WERI-Rb-1 (cell line): ENCODE measurements around the gene DBNL.

Experiments
- DNase-seq: peaks from one replicate; pipeline ENCODE4 v3.0.0-alpha.2; 2020
- H3K27ac ChIP-seq: fragments of 250-450 bp; sonication (Bioruptor Pico); 2 replicates; pipeline ENCODE4 v1.5.1; 2020; ENCODE audit warnings: mild to moderate bottlenecking, moderate library complexity
- H3K27me3 ChIP-seq: fragments of 250-450 bp; sonication (Bioruptor Pico); 2 replicates; pipeline ENCODE4 v1.5.1; 2021; ENCODE audit warnings: mild to moderate bottlenecking, low read depth, moderate library complexity; ENCODE audit not compliant: insufficient read depth, severe bottlenecking
- H3K36me3 ChIP-seq: fragments of 250-450 bp; sonication (Bioruptor Pico); 2 replicates; pipeline ENCODE4 v1.5.1; 2020; ENCODE audit warnings: mild to moderate bottlenecking, moderate library complexity
- H3K4me3 ChIP-seq: 2 replicates; pipeline ENCODE4 v1.5.1; 2011; ENCODE audit warnings: low read depth, mild to moderate bottlenecking, control low read depth, low read length
- H3K9me3 ChIP-seq: fragments of 250-450 bp; sonication (Bioruptor Pico); 2 replicates; pipeline ENCODE4 v1.5.1; 2021; ENCODE audit warnings: mild to moderate bottlenecking, moderate library complexity; ENCODE audit not compliant: severe bottlenecking
- TF ChIP-seq, protein P1 (sequence below): IDR thresholded peaks from 2 replicates; pipeline ENCODE4 v1.5.1; 2011; ENCODE audit warnings: low read depth, mild to moderate bottlenecking, control low read depth, inconsistent platforms, low read length

The DBNL gene

DNA sequence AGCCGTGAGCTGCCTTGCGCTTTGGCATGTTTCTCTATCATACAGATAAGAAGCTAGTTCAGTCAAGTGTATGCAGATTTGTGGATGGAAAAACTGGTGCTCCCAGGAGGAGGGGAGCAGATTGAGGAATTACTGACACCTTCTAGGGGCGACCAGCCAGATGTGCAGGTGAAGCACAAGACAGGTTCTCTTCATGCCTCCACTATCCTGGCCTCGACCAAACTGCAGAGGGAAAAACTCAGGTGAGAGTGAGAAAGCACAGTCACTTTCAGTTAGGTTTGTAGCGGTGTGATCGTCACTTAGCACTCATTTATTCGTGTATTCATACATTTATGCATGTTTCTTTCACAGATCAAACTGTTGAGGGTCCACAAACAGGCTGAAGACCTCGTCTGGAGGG is 600 bp upstream of the DBNL start:
- TF ChIP-seq, protein P1, sequence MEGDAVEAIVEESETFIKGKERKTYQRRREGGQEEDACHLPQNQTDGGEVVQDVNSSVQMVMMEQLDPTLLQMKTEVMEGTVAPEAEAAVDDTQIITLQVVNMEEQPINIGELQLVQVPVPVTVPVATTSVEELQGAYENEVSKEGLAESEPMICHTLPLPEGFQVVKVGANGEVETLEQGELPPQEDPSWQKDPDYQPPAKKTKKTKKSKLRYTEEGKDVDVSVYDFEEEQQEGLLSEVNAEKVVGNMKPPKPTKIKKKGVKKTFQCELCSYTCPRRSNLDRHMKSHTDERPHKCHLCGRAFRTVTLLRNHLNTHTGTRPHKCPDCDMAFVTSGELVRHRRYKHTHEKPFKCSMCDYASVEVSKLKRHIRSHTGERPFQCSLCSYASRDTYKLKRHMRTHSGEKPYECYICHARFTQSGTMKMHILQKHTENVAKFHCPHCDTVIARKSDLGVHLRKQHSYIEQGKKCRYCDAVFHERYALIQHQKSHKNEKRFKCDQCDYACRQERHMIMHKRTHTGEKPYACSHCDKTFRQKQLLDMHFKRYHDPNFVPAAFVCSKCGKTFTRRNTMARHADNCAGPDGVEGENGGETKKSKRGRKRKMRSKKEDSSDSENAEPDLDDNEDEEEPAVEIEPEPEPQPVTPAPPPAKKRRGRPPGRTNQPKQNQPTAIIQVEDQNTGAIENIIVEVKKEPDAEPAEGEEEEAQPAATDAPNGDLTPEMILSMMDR: no peak
- no peak for DNase-seq
- peaks cover 24% of the 10 kb centered on the region for H3K36me3 ChIP-seq
- peak overlapping the region; percentile 95 for H3K4me3 ChIP-seq
- peak overlapping the region; percentile 87 for H3K27ac ChIP-seq
- no peaks in the 10 kb centered on the region for H3K27me3 ChIP-seq
- no peaks in the 10 kb centered on the region for H3K9me3 ChIP-seq

DNA sequence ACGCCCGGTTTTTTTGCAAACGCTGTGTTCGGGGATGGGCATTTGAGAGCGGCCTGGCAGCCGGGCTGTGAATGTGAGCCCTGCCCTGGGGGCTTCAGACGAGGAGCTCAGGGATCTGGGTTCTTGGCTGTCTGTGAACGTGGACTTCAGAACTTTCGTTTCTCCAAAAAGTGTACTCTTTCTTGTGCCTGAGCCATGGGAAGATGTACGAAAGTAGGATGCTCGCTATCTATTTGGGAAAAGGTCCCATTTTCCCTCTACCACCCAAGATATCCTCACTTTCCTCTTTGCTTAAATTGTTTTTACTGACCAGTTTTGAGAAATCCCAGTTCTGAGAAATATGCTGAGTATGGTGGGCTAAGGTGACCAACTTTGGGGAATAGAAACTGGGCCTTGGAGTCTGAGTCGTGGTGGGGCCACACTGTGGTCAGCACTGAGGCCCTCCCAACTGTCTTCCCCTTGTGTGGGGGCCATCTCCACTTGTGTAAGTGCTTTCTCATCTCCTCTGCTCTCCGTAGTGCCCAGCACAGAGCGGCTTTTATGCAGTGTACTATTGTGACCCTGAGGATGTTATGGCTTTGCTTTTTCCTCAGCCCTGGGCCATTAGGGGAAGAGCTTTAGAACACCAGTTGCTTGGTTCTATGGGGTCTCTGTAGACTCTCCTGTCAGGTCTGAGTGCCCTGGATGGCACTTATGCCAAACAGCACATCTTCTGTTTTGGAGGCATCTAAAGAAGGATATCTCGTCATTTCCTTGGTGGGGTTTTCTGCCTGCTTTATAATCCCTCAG is 918 bp downstream of the DBNL start:
- Histone ChIP-seq H3K27me3 (no peaks in the 10 kb centered on the region), H3K9me3 (no peaks in the 10 kb centered on the region), H3K36me3 (peaks cover 34% of the 10 kb centered on the region), H3K4me3 (peak overlapping the region; percentile 95), H3K27ac (peak overlapping the region; percentile 87)
- TF ChIP-seq, protein P1: no peak
- no peak for DNase-seq

DNA sequence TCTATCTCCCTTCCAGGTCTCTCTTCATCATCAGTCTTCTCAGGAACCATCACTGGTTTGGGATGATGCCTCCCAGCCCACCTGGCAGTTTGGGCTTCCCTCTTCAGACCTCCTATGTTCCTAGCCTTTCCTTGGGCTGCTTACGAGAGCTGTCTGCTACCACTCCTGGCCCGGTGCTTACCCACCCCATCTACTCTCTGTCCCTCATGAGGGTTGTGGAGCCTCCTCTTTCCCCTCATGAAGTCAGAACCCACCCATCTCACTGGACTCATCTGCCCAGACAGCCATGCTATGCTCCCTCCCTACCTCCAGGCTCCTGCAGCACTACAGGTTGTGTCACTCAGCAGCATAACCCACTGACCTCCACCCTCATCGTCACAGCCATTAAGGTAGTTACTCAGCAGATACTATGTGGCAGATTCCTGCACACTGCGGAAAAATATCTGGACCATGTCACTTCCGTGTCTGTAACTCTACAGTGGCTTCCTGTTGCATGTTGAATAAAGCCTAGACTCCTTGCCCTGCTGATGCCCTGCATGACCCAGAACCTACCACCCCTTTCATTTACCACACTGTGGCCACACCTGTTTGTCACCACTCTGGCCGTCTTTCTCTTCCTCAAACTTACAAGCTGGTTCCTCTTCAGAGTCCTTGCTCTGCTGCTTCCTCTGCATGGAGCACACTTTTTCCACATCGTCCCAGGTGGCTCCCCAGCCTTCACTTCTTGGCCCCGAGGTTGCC is 2.0 kb downstream of the DBNL start:
- Histone ChIP-seq H3K27me3 (no peaks in the 10 kb centered on the region), H3K4me3 (no peak overlapping the region), H3K27ac (no peak overlapping the region), H3K36me3 (peaks cover 45% of the 10 kb centered on the region), H3K9me3 (no peaks in the 10 kb centered on the region)
- TF ChIP-seq, protein P1: no peak
- no peak for DNase-seq

DNA sequence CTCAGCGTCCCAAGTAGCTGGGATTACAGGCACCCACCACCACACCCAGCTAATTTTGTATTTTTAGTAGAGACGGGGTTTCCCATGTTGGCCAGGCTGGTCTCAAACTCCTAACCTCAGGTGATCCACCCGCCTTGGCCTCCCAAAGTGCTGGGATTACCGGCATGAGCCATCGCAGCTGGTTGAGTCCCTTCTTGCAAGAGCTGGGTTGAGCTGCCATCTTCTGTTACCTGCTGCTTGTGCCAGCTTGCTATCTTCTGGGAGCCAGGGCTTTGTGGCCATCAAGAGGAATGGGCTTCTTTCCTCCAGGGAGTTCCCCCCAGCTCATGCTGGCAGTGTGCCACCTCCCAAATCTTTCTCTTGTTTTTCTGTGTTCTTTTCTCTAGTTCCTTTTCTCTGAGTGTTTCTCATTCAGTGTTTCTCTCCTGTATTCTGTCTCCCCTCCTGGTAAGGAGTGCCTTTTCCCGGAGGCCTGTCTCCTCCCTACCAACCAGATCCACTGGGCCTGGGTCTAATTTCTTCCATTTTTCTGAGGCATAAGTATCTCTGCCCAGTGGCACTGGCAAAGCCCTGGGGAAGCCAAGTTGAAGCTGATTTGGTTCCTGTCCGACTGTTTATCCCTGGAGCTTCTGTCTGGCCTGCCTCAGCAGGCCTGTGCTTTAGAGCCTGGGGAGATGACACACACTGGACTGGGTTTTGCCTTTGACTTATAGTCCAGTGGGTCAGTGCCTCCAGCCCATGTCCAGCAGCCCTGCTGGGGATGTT is 3.7 kb downstream of the DBNL start:
- Histone ChIP-seq H3K36me3 (peaks cover 58% of the 10 kb centered on the region), H3K9me3 (no peaks in the 10 kb centered on the region), H3K4me3 (no peak overlapping the region), H3K27me3 (no peaks in the 10 kb centered on the region), H3K27ac (no peak overlapping the region)
- DNase-seq: no peak
- TF ChIP-seq, protein P1: no peak

DNA sequence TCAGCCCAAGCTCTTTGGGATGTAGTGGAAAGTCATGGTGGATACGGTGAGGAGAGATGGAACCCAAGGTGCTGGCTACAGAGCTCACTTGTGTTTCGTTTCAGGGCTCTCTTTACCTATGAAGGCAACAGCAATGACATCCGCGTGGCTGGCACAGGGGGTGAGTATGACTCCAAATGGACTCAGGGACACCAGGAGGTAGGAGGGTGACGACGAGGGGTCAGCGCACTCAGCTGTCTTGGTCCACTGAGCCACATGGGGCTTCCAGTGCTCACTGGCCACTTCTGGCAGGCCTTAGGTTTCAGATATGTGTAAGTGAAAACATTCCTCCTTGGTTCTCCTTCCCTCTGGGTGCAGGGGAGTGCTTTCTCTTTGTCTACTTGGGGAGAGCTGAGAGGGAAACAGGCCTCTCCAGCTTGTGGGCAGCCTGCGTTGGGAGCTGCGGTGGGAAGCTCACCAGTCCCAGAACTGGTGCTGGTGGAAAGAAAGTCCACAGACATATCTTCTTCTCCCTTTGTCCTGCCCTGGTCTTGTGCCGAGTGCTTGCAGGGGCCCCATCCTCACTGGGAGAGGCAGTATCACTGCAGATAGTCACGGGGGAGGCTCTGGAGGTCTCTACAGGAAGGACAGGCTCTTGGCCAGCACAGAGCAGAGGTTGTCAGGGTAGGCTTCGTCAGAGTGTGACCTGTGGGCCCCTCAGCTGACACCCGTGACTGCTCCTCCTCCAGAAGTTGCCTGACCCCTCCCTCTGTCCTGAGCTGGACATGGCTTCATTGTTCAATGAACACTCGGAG is 5.8 kb downstream of the DBNL start:
- Histone ChIP-seq H3K4me3 (no peak overlapping the region), H3K36me3 (peaks cover 69% of the 10 kb centered on the region), H3K27me3 (no peaks in the 10 kb centered on the region), H3K27ac (no peak overlapping the region), H3K9me3 (no peaks in the 10 kb centered on the region)
- no peak for DNase-seq
- TF ChIP-seq, protein P1: no peak
